Brain microvascular endothelial cell (primary cell): ENCODE results near the gene VARS1.
A peak's percentile ranks its signal among the peaks of the same experiment; 100 is the strongest.

Experiments used
- DNase-seq: peaks from one replicate; pipeline ENCODE4 v3.0.0-alpha.2; 2020
- H3K27ac ChIP-seq: fragments of 250-450 bp; sonication (Bioruptor Pico); 2 replicates; pipeline ENCODE4 v1.5.1; 2020; ENCODE audit warnings: mild to moderate bottlenecking, moderate library complexity
- H3K27me3 ChIP-seq: fragments of 250-450 bp; sonication (Bioruptor Pico); replicated peaks from 2 replicates; pipeline ENCODE4 v1.5.1; 2020; ENCODE audit warnings: mild to moderate bottlenecking
- H3K36me3 ChIP-seq: fragments of 250-450 bp; sonication (Bioruptor Pico); replicated peaks from 2 replicates; pipeline ENCODE4 v1.5.1; 2020; ENCODE audit warnings: mild to moderate bottlenecking
- H3K4me3 ChIP-seq: 2 replicates; pipeline ENCODE4 v1.5.1; 2011; ENCODE audit warnings: low read depth, mild to moderate bottlenecking, control low read depth, low read length, moderate library complexity
- in situ Hi-C: cut with HindIII; loops from 2 replicates; pipeline ENCODE4 v1.10.0; 2017; ENCODE audit warnings: low sequenced_read_pairs, low pct_ligation_motif_present
- TF ChIP-seq, protein P1 (sequence below): IDR thresholded peaks from 2 replicates; pipeline ENCODE4 v1.5.1; 2011; ENCODE audit warnings: low read depth, mild to moderate bottlenecking, moderate library complexity, low read length, control low read depth, inconsistent platforms; ENCODE audit errors: missing control alignments

Gene VARS1

DNA sequence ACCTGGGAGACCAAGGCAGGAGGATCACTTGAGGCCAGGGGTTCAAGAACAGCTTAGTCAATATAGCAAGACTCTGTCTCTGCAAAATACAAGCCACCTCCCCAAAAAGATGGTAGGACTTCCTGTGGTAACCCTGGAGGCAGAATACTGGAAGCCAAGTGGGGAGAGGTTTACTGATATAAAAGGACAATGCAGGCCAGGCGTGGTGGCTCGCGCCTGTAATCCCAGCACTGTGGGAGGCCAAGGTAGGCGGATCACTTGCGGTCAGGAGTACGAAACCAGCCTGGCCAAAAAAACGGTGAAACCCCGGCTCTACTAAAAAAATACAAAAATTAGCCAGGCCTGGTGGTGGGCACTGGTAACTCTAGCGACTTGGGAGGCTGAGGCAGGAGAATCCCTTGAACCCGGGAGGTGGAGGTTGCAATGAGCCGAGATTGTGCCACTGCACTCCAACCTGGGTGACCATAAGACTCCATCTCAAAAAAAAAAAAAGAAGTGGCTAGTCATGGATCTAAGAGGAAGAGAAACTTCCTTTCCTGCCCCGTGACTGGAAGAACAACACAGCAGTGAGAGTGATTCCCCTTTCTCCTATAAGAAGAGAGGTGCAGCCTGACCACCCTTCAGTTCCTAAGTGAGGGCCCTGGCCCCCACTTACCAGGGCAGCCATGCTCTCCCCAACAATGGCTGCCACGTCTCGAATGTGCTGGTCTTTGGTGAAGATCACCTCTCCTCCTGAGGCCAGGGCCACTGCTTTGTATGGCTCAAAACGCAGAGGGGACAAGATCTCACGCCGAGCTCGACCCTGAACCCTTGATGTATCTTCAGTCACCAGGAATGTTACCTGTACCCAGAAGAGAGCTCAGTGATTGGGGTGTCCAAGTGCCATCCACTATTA lies 26.9 kb downstream of the VARS1 start:
- H3K4me3 ChIP-seq: no peak overlapping the region
- in situ Hi-C loops: no loop called here
- no peaks in the 10 kb centered on the region for H3K27me3 ChIP-seq
- H3K27ac ChIP-seq: no peak overlapping the region
- TF ChIP-seq, protein P1, sequence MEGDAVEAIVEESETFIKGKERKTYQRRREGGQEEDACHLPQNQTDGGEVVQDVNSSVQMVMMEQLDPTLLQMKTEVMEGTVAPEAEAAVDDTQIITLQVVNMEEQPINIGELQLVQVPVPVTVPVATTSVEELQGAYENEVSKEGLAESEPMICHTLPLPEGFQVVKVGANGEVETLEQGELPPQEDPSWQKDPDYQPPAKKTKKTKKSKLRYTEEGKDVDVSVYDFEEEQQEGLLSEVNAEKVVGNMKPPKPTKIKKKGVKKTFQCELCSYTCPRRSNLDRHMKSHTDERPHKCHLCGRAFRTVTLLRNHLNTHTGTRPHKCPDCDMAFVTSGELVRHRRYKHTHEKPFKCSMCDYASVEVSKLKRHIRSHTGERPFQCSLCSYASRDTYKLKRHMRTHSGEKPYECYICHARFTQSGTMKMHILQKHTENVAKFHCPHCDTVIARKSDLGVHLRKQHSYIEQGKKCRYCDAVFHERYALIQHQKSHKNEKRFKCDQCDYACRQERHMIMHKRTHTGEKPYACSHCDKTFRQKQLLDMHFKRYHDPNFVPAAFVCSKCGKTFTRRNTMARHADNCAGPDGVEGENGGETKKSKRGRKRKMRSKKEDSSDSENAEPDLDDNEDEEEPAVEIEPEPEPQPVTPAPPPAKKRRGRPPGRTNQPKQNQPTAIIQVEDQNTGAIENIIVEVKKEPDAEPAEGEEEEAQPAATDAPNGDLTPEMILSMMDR: no peak
- no peaks in the 10 kb centered on the region for H3K36me3 ChIP-seq
- no peak for DNase-seq

DNA sequence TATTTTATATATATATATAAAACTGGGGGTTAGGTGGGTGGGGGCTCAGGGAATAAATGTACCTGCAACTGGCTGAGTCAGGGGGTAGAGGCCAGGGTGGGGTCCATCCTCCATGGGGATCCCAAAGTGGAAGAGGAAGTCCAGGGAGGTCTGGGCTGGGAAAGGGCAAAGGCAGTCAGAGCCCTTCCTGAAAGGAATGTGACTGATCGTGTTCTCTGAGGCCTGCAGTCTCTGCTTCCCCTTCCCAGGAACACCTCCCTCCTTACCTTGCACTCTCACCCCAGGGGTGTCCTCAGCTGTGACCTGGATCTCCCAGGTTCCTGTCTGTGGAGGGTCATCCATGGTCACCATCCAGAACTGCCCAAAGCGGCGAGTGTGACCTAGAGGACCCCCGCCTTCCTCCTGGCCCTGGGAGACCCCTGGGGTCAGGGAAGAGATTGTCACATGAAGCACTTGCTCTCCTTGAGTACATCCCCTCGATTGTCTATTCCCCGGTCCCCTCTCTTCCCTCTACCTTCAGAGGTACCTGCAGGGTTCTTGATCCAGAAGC lies 28.4 kb downstream of the VARS1 start:
- TF ChIP-seq, protein P1: no peak
- no peaks in the 10 kb centered on the region for H3K36me3 ChIP-seq
- no peak overlapping the region for H3K27ac ChIP-seq
- no peak overlapping the region for H3K4me3 ChIP-seq
- in situ Hi-C loops: no loop called here
- DNase-seq: no peak
- no peaks in the 10 kb centered on the region for H3K27me3 ChIP-seq

GRCh38 chr6:31765910-31766794 lies 29.4 kb downstream of the VARS1 start:
- H3K4me3 ChIP-seq: peak overlapping the region; percentile 41
- DNase-seq: no peak
- H3K36me3 ChIP-seq: no peaks in the 10 kb centered on the region
- no peaks in the 10 kb centered on the region for H3K27me3 ChIP-seq
- H3K27ac ChIP-seq: no peak overlapping the region
- TF ChIP-seq, protein P1: no peak
- in situ Hi-C loops: no loop called here

DNA sequence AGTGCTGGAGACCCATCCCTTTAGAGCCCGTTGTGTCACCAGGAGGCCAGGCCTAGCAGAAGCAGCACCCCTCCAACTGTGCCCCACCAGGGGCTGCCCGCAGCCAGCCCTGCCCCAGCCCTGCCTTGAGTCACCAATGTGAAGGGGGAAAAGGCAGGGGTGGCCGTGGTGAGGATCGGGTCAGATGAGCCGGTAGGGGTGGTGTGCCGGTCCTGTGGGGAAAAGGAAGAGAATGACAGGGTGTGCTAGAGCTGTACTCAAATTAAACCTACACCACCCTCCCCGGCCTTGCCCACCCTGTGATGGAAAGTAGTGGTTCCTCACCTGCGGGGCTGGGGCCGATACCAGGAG lies 30.0 kb downstream of the VARS1 start:
- no peaks in the 10 kb centered on the region for H3K27me3 ChIP-seq
- DNase-seq: no peak
- TF ChIP-seq, protein P1: no peak
- H3K36me3 ChIP-seq: no peaks in the 10 kb centered on the region
- H3K4me3 ChIP-seq: no peak overlapping the region
- no peak overlapping the region for H3K27ac ChIP-seq
- in situ Hi-C loops: no loop called here

GRCh38 chr6:31764198-31764597 lies 31.4 kb downstream of the VARS1 start:
- no peak for DNase-seq
- in situ Hi-C loops: no loop called here
- TF ChIP-seq, protein P1: no peak
- H3K36me3 ChIP-seq: no peaks in the 10 kb centered on the region
- no peaks in the 10 kb centered on the region for H3K27me3 ChIP-seq
- no peak overlapping the region for H3K27ac ChIP-seq
- H3K4me3 ChIP-seq: no peak overlapping the region
